Measurements from ENCODE around the gene RGS17. TPM values are rescaled to one million over a fixed set of nuclear protein-coding genes. Genes with fewer than 3 reads are reported as not detected.

RGS17 gene
- total and polyA plus RNA-seq, 2 of the 13 experiments (the other 11 are each of a cell fraction or from before 2014, with no cell fraction given) = 0.04 TPM; not detected in 1

DNA sequence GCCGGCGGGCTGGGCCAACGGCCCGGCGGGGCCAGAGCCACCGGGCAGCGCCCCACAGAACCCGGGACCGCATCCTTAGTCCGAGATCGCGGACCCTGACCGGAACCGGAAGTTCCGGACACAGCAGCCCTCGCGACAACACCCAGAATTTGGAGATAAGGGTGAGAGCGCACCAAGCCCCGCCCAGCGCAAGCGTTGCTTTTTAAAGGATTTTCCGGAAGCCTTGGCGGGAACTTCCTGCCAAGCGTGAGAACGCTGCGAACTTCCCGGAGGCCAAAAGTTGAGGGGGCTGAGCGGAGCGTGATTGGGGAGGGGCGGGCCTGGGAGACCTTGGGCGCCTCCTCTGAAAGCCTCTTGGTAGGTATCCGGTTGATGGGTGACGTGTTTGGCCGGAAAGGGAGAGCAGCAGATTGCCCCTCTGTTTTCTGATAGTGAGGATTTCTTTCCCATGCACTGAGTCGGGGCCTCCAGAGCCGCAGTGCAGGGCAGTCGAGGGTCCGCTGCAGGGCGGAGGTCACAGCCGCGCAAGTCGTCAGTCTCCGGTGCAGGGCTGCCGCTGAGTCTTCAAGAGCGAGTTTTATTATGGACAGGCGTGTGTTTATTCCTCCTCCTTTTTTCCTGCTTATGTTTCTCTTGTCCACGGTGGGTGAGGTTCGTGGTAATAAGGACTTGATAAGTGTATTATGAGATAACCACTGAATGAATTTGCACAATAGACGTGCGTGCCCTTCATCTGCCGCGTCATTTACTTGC lies 128.3 kb downstream of the RGS17 start, which contains the start of gene MTRF1L (continued):
- TF ChIP-seq, protein P1, sequence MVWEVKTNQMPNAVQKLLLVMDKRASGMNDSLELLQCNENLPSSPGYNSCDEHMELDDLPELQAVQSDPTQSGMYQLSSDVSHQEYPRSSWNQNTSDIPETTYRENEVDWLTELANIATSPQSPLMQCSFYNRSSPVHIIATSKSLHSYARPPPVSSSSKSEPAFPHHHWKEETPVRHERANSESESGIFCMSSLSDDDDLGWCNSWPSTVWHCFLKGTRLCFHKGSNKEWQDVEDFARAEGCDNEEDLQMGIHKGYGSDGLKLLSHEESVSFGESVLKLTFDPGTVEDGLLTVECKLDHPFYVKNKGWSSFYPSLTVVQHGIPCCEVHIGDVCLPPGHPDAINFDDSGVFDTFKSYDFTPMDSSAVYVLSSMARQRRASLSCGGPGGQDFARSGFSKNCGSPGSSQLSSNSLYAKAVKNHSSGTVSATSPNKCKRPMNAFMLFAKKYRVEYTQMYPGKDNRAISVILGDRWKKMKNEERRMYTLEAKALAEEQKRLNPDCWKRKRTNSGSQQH (CRISPR knock-in tag; IDR thresholded peaks at IDR 0.05; ENCODE audit: low read depth) = peak; percentile 64; the same call in 1 of the 2 replicates
- TF ChIP-seq, protein P2, sequence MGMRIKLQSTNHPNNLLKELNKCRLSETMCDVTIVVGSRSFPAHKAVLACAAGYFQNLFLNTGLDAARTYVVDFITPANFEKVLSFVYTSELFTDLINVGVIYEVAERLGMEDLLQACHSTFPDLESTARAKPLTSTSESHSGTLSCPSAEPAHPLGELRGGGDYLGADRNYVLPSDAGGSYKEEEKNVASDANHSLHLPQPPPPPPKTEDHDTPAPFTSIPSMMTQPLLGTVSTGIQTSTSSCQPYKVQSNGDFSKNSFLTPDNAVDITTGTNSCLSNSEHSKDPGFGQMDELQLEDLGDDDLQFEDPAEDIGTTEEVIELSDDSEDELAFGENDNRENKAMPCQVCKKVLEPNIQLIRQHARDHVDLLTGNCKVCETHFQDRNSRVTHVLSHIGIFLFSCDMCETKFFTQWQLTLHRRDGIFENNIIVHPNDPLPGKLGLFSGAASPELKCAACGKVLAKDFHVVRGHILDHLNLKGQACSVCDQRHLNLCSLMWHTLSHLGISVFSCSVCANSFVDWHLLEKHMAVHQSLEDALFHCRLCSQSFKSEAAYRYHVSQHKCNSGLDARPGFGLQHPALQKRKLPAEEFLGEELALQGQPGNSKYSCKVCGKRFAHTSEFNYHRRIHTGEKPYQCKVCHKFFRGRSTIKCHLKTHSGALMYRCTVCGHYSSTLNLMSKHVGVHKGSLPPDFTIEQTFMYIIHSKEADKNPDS (CRISPR knock-in tag; IDR thresholded peaks at IDR 0.05) = no peak
- TF ChIP-seq ZSCAN20 (CRISPR knock-in tag; IDR thresholded peaks at IDR 0.05; ENCODE audit: borderline replicate concordance) (peak; percentile 78; the same call in 1 of the 2 replicates), JDP2 (CRISPR knock-in tag; IDR thresholded peaks at IDR 0.05; ENCODE audit: borderline replicate concordance) (no peak), XBP1 (CRISPR knock-in tag; IDR thresholded peaks at IDR 0.05) (no peak), SP140L (CRISPR knock-in tag; IDR thresholded peaks at IDR 0.05; ENCODE audit: borderline replicate concordance) (0 out of 2 replicates have a peak, but pooled peaks have one; percentile 59), ZNF263 (CRISPR knock-in tag; IDR thresholded peaks at IDR 0.05) (peak; percentile 8; the same call in 1 of the 2 replicates), HOXD1 (CRISPR knock-in tag; IDR thresholded peaks at IDR 0.05) (peak; percentile 82), CHD4 (IDR thresholded peaks at IDR 0.05; ENCODE audit: borderline replicate concordance, low read length) (no peak), SSRP1 (CRISPR knock-in tag; IDR thresholded peaks at IDR 0.05) (0 out of 2 replicates have a peak, but pooled peaks have one; percentile 33), NR2F2 (IDR thresholded peaks at IDR 0.05; ENCODE audit: borderline replicate concordance, low read depth) (no peak), ZBTB1 (CRISPR knock-in tag; IDR thresholded peaks at IDR 0.05; ENCODE audit: borderline replicate concordance) (no peak), IKZF4 (CRISPR knock-in tag; IDR thresholded peaks at IDR 0.05; ENCODE audit: borderline replicate concordance, low read depth, not compliant biosample characterization) (no peak), RBM22 (optimal IDR thresholded peaks at IDR 0.05; ENCODE audit: low read length) (no peak)
- TF ChIP-seq, protein P3, sequence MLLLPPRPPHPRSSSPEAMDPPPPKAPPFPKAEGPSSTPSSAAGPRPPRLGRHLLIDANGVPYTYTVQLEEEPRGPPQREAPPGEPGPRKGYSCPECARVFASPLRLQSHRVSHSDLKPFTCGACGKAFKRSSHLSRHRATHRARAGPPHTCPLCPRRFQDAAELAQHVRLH (CRISPR knock-in tag; IDR thresholded peaks at IDR 0.05; ENCODE audit: borderline replicate concordance, low read depth) = no peak; the same call in none of the 2 replicates
- TF ChIP-seq, protein P4, sequence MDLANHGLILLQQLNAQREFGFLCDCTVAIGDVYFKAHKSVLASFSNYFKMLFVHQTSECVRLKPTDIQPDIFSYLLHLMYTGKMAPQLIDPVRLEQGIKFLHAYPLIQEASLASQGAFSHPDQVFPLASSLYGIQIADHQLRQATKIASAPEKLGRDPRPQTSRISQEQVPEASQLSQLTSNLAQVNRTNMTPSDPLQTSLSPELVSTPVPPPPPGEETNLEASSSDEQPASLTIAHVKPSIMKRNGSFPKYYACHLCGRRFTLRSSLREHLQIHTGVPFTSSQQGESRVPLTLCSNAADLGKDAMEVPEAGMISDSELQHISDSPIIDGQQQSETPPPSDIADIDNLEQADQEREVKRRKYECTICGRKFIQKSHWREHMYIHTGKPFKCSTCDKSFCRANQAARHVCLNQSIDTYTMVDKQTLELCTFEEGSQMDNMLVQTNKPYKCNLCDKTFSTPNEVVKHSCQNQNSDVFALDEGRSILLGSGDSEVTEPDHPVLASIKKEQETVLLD (CRISPR knock-in tag; IDR thresholded peaks at IDR 0.05; ENCODE audit: low read depth) = peak; percentile 27; the same call in 1 of the 2 replicates
- TF ChIP-seq, protein P5, sequence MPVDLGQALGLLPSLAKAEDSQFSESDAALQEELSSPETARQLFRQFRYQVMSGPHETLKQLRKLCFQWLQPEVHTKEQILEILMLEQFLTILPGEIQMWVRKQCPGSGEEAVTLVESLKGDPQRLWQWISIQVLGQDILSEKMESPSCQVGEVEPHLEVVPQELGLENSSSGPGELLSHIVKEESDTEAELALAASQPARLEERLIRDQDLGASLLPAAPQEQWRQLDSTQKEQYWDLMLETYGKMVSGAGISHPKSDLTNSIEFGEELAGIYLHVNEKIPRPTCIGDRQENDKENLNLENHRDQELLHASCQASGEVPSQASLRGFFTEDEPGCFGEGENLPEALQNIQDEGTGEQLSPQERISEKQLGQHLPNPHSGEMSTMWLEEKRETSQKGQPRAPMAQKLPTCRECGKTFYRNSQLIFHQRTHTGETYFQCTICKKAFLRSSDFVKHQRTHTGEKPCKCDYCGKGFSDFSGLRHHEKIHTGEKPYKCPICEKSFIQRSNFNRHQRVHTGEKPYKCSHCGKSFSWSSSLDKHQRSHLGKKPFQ (CRISPR knock-in tag; IDR thresholded peaks at IDR 0.05; ENCODE audit: insufficient replicate concordance) = peak; percentile 86
- TF ChIP-seq, protein P6, sequence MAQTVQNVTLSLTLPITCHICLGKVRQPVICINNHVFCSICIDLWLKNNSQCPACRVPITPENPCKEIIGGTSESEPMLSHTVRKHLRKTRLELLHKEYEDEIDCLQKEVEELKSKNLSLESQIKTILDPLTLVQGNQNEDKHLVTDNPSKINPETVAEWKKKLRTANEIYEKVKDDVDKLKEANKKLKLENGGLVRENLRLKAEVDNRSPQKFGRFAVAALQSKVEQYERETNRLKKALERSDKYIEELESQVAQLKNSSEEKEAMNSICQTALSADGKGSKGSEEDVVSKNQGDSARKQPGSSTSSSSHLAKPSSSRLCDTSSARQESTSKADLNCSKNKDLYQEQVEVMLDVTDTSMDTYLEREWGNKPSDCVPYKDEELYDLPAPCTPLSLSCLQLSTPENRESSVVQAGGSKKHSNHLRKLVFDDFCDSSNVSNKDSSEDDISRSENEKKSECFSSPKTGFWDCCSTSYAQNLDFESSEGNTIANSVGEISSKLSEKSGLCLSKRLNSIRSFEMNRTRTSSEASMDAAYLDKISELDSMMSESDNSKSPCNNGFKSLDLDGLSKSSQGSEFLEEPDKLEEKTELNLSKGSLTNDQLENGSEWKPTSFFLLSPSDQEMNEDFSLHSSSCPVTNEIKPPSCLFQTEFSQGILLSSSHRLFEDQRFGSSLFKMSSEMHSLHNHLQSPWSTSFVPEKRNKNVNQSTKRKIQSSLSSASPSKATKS (CRISPR knock-in tag; IDR thresholded peaks at IDR 0.05) = 0 out of 2 replicates have a peak, but pooled peaks have one; percentile 64
